H1 (cell line): ENCODE measurements around the gene ITPR1. TPM values are rescaled to one million over a fixed set of nuclear protein-coding genes. Genes with fewer than 3 reads are reported as not detected.

ENCODE experiments used
- CTCF ChIA-PET: fragments of 300-600 bp; sonication (Branson Sonifier 250); formaldehyde crosslinking; loops from one replicate; lab custom pipeline; 2021; ENCODE audit not compliant: partially characterized antibody; lab: Charles Lee
- POLR2A ChIA-PET: fragments of 300-600 bp; sonication (Branson Sonifier 250); formaldehyde crosslinking; loops from one replicate; lab custom pipeline; 2021; ENCODE audit warnings: inconsistent platforms; ENCODE audit not compliant: partially characterized antibody; lab: Charles Lee
- DNase-seq, 2 experiments: peaks; one replicate each; pipeline versions ENCODE4 v3.0.0 to v3.0.0-alpha.2; 2010 to 2022; ENCODE audit warnings: low spot score in 2 of 2, low read depth in 1 of 2, mixed read lengths in 1 of 2
- FAIRE-seq: peaks from 2 replicates; lab custom pipeline; 2011; peaks lifted over from hg19 to GRCh38; lab: Jason Lieb, UNC
- H2AFZ ChIP-seq: 2 replicates; pipeline ENCODE4 v1.8.1; 2012; ENCODE audit warnings: low read length, inconsistent platforms
- H2AK5ac ChIP-seq: 2 replicates; pipeline ENCODE4 v1.6.1; 2013; ENCODE audit warnings: low read depth, low read length
- H2BK120ac ChIP-seq: replicated peaks from 2 replicates; pipeline ENCODE3; 2013; ENCODE audit warnings: low read depth, low read length, inconsistent platforms
- H2BK12ac ChIP-seq: 2 replicates; pipeline ENCODE4 v1.6.1; 2013; ENCODE audit warnings: low read depth, low read length
- H2BK15ac ChIP-seq: 2 replicates; pipeline ENCODE4 v1.6.1; 2013; ENCODE audit warnings: low read length
- H2BK20ac ChIP-seq: 2 replicates; pipeline ENCODE4 v1.6.1; 2013; ENCODE audit warnings: low read length
- H2BK5ac ChIP-seq: 2 replicates; pipeline ENCODE4 v1.6.1; 2013; ENCODE audit warnings: low read depth, low read length
- H3K14ac ChIP-seq: 2 replicates; pipeline ENCODE4 v1.6.1; 2013; ENCODE audit warnings: inconsistent platforms; ENCODE audit not compliant: insufficient read length
- H3K18ac ChIP-seq: 2 replicates; pipeline ENCODE4 v1.6.1; 2013; ENCODE audit warnings: low read length; ENCODE audit errors: extremely low read depth
- H3K23ac ChIP-seq: 2 replicates; pipeline ENCODE4 v1.6.1; 2013; ENCODE audit warnings: inconsistent platforms; ENCODE audit not compliant: insufficient read length
- H3K23me2 ChIP-seq: 2 replicates; pipeline ENCODE4 v1.6.1; 2013; ENCODE audit warnings: low read depth, low read length
- H3K27ac ChIP-seq: 2 replicates; pipeline ENCODE4 v1.6.1; 2011; ENCODE audit warnings: low read depth, low read length, inconsistent platforms
- H3K27me3 ChIP-seq, 4 experiments: replicated peaks in 1 of 4; 1 replicate in 1 of 4; 2 replicates in 3 of 4; pipeline versions ENCODE4 v1.6.1 to v1.8.1; 2011 to 2013; ENCODE audit warnings: low read length in 3 of 4, mild to moderate bottlenecking in 3 of 4, inconsistent platforms in 2 of 4, mixed read lengths in 2 of 4, moderate library complexity in 1 of 4; ENCODE audit not compliant: control insufficient read depth in 3 of 4, insufficient read depth in 3 of 4; ENCODE audit errors: extremely low read depth in 1 of 4
- H3K36me3 ChIP-seq, 4 experiments: 2 replicates each; pipeline versions ENCODE4 v1.6.1 to v1.8.1; 2011 to 2013; ENCODE audit warnings: mild to moderate bottlenecking in 4 of 4, low read length in 3 of 4, moderate library complexity in 2 of 4, control low read depth in 1 of 4, inconsistent platforms in 1 of 4; ENCODE audit not compliant: insufficient read depth in 4 of 4, control insufficient read depth in 2 of 4
- H3K4ac ChIP-seq: replicated peaks from 2 replicates; pipeline ENCODE3; 2013; ENCODE audit warnings: low read length, low read depth, mixed read lengths, inconsistent platforms; ENCODE audit not compliant: insufficient read length
- H3K4me1 ChIP-seq, 4 experiments: replicated peaks in 1 of 4; 1 replicate in 1 of 4; 2 replicates in 3 of 4; pipeline versions ENCODE4 v1.6.1 to v1.8.1; 2011 to 2013; ENCODE audit warnings: low read length in 3 of 4, inconsistent platforms in 2 of 4, mixed read lengths in 1 of 4; ENCODE audit not compliant: insufficient read depth in 4 of 4, control insufficient read depth in 3 of 4
- H3K4me2 ChIP-seq, 2 experiments: 2 replicates each; pipeline versions ENCODE4 v1.6.1 to v1.8.1; 2011 to 2013; ENCODE audit warnings: low read depth in 2 of 2, low read length in 2 of 2, control low read depth in 1 of 2, inconsistent platforms in 1 of 2, mild to moderate bottlenecking in 1 of 2; ENCODE audit not compliant: insufficient read depth in 1 of 2
- H3K4me3 ChIP-seq, 4 experiments: fragments of 200-600, 300-600 bp in 1 of 4; sonication (generic), shearing (Covaris generic), sonication (Bioruptor Twin) in 1 of 4; 2 replicates each; pipeline versions ENCODE4 v1.5.1 to v1.8.1; 2011 to 2016; ENCODE audit warnings: low read length in 4 of 4, low read depth in 3 of 4, control low read depth in 2 of 4, inconsistent platforms in 2 of 4, mild to moderate bottlenecking in 2 of 4, mixed read lengths in 1 of 4, moderate library complexity in 1 of 4; ENCODE audit not compliant: insufficient read depth in 2 of 4; ENCODE audit errors: extremely low read depth in 1 of 4
- H3K56ac ChIP-seq: replicated peaks from 2 replicates; pipeline ENCODE3; 2013; ENCODE audit warnings: low read depth, mild to moderate bottlenecking, mixed read lengths, low read length, inconsistent platforms; ENCODE audit not compliant: insufficient read length
- H3K79me1 ChIP-seq: 2 replicates; pipeline ENCODE4 v1.6.1; 2013; ENCODE audit warnings: low read depth, low read length, control low read depth
- H3K79me2 ChIP-seq, 2 experiments: 2 replicates each; pipeline versions ENCODE4 v1.6.1 to v1.8.1; 2012 to 2013; ENCODE audit warnings: low read length in 2 of 2, mild to moderate bottlenecking in 2 of 2, inconsistent platforms in 1 of 2; ENCODE audit not compliant: insufficient read depth in 2 of 2, control insufficient read depth in 1 of 2
- H3K9ac ChIP-seq, 4 experiments: replicated peaks in 1 of 4; 1 replicate in 1 of 4; 2 replicates in 3 of 4; pipeline versions ENCODE4 v1.6.1 to v1.8.1; 2011 to 2013; ENCODE audit warnings: low read depth in 3 of 4, low read length in 3 of 4, control low read depth in 2 of 4, mild to moderate bottlenecking in 2 of 4, moderate library complexity in 2 of 4, inconsistent platforms in 1 of 4; ENCODE audit errors: extremely low read depth in 1 of 4
- H3K9me3 ChIP-seq, 2 experiments: 2 replicates each; pipeline versions ENCODE4 v1.6.1 to v1.8.1; 2012 to 2013; ENCODE audit warnings: mild to moderate bottlenecking in 2 of 2, moderate library complexity in 2 of 2, control low read depth in 1 of 2, inconsistent platforms in 1 of 2, low read depth in 1 of 2, low read length in 1 of 2, mixed read lengths in 1 of 2; ENCODE audit not compliant: insufficient read depth in 2 of 2
- H4K20me1 ChIP-seq, 2 experiments: replicated peaks in 1 of 2; 2 replicates each; pipeline versions ENCODE3 to v1.8.1; 2011 to 2013; ENCODE audit warnings: inconsistent platforms in 2 of 2, low read length in 2 of 2, mild to moderate bottlenecking in 1 of 2; ENCODE audit not compliant: insufficient read depth in 2 of 2, control insufficient read depth in 1 of 2
- H4K5ac ChIP-seq: 2 replicates; pipeline ENCODE4 v1.6.1; 2013; ENCODE audit warnings: low read length, low read depth, mixed read lengths, inconsistent platforms; ENCODE audit not compliant: insufficient read length
- H4K8ac ChIP-seq: 2 replicates; pipeline ENCODE4 v1.8.0; 2013; ENCODE audit warnings: mild to moderate bottlenecking, moderate library complexity, low read length, inconsistent platforms; ENCODE audit not compliant: insufficient read depth; ENCODE audit errors: extremely low read depth
- H4K91ac ChIP-seq: replicated peaks from 2 replicates; pipeline ENCODE3; 2013; ENCODE audit warnings: low read length, mixed read lengths, inconsistent platforms; ENCODE audit not compliant: insufficient read length
- CREB1 ChIP-seq: IDR thresholded peaks from 2 replicates; pipeline ENCODE4 v1.6.1; 2012; ENCODE audit warnings: inconsistent platforms
- MAFK ChIP-seq: IDR thresholded peaks from 2 replicates; pipeline ENCODE4 v1.6.1; 2012; ENCODE audit warnings: low read depth, mild to moderate bottlenecking, improper control_type of control experiment, low read length
- RBBP5 ChIP-seq: IDR thresholded peaks from 2 replicates; pipeline ENCODE4 v1.7.1; 2012; ENCODE audit warnings: low read depth, mild to moderate bottlenecking, inconsistent platforms, low read length, moderate library complexity, borderline replicate concordance
- SIX5 ChIP-seq: IDR thresholded peaks from 2 replicates; pipeline ENCODE4 v1.6.1; 2011; ENCODE audit warnings: mild to moderate bottlenecking, low read depth, low read length
- TBP ChIP-seq: IDR thresholded peaks from 2 replicates; pipeline ENCODE4 v1.6.1; 2011; ENCODE audit warnings: low read depth, low read length, improper control_type of control experiment
- WGBS, 2 experiments: shearing (Covaris generic) in 1 of 2; methylation state at CpG; one replicate each; pipeline versions ENCODE4 v1.1.6 to v1.1.7; 2013 to 2015; ENCODE audit warnings: low lambda C conversion rate in 2 of 2, mixed read lengths in 2 of 2, inconsistent platforms in 1 of 2, low coverage in 1 of 2, missing lambda C conversion rate in 1 of 2; ENCODE audit not compliant: insufficient replicate concordance in 2 of 2, insufficient coverage in 1 of 2, insufficient read length in 1 of 2; ENCODE audit errors: extremely low coverage in 1 of 2, missing lambda C conversion rate in 1 of 2; 5-methylcytosine and 5-hydroxymethylcytosine counted together
- polyA plus RNA-seq, 7 experiments: library from polyadenylated mRNA; depleted of rRNA in 3 of 7; stranded (reverse) in 5 of 7; unstranded in 2 of 7; fragments of >200 nt in 5 of 7; fragments of 200-250 nt in 2 of 7; gene quantifications; 1 replicate in 5 of 7; 2 replicates in 1 of 7; 4 replicates in 1 of 7; pipeline versions ENCODE4 v1.2.1 to v1.2.3, GENCODE V29; 2011 to 2013; ENCODE audit warnings: missing spikeins in 2 of 7, mixed read lengths in 2 of 7
- total RNA-seq: library from RNA; stranded (reverse); fragmentation: NEBNext Ultra II Directional; extraction: Animal tissue kit (Norgen Biotek cat#: 25700); gene quantifications from 2 replicates; pipeline ENCODE4 v1.2.1, GENCODE V29; 2021
- TF ChIP-seq, protein P1 (sequence below): IDR thresholded peaks from 2 replicates; pipeline ENCODE4 v1.6.1; 2011; ENCODE audit warnings: low read length, improper control_type of control experiment
- TF ChIP-seq, protein P2 (sequence below): IDR thresholded peaks from 2 replicates; pipeline ENCODE4 v1.6.1; 2011; ENCODE audit warnings: low read depth, mild to moderate bottlenecking, low read length; ENCODE audit not compliant: insufficient read depth

The ITPR1 gene
- total and polyA plus RNA-seq, 2 of the 8 experiments (the other 6 are each of a cell fraction or from before 2014, with no cell fraction given): 2.5 to 16.3 TPM

DNA sequence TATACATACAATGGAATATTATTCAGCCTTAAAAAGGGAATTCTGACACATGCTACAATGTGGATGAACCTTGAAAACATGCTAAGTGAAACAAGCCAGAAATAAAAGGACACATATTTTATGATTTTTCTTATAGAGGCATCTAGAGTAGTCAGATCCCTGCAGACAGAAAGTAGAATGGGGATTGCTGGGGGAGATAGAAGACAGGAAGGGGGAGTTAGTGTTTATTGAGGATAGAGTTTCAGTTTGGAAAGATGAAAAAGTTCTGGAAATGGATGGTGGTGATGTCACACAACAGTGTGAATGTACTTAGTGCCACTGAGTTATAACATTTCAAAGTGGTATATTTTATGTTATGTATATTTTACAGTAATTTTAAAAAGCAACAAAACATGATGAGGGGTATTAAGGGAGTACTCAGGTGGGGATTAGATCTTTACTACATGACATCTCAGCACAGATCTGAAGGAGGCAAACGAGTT is 4.7 kb downstream of the ITPR1 start:
- Histone ChIP-seq H2BK12ac (no peak overlapping the region), H2AFZ (no peak overlapping the region), H2BK15ac (no peak overlapping the region), H2BK20ac (no peak overlapping the region), H4K8ac (no peak overlapping the region), H3K79me1 (no peaks in the 10 kb centered on the region), H3K27ac (no peak overlapping the region), H3K27me3 (peaks cover 0 to 11% (median 3%) of the 10 kb centered on the region in 4 experiments; a peak in 4 of 7 replicates), H3K9me3 (no peaks in the 10 kb centered on the region), H2AK5ac (no peak overlapping the region), H3K56ac (no peak overlapping the region), H3K14ac (no peak overlapping the region), H3K23ac (no peak overlapping the region), H4K5ac (no peak overlapping the region), H3K4me1 (no peaks in the 10 kb centered on the region; a peak in 1 of 7 replicates), H3K4ac (no peak overlapping the region), H4K20me1 (peaks cover 0 to 1% of the 10 kb centered on the region in 2 experiments), H3K4me2 (no peak overlapping the region), H3K23me2 (no peaks in the 10 kb centered on the region; the same call in 1 of the 2 replicates), H3K18ac (no peak overlapping the region), H2BK5ac (no peak overlapping the region), H3K36me3 (no peaks in the 10 kb centered on the region), H2BK120ac (no peak overlapping the region), H3K4me3 (no peak overlapping the region), H3K79me2 (no peaks in the 10 kb centered on the region), H4K91ac (no peak overlapping the region), H3K9ac (no peak overlapping the region)
- CTCF ChIA-PET: no interaction called here
- POLR2A ChIA-PET: no interaction called here
- FAIRE-seq: no peak
- no peak for DNase-seq
- 77% methylated on average over 1 of the region's 1 CpG; no CpG with 5 or more reads in 1 of the 2 experiments for WGBS, 2 experiments
- TF ChIP-seq RBBP5 (no peak), SIX5 (no peak), TBP (no peak), MAFK (no peak), CREB1 (no peak)
- TF ChIP-seq, protein P1, sequence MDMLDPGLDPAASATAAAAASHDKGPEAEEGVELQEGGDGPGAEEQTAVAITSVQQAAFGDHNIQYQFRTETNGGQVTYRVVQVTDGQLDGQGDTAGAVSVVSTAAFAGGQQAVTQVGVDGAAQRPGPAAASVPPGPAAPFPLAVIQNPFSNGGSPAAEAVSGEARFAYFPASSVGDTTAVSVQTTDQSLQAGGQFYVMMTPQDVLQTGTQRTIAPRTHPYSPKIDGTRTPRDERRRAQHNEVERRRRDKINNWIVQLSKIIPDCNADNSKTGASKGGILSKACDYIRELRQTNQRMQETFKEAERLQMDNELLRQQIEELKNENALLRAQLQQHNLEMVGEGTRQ: no peak
- TF ChIP-seq, protein P2, sequence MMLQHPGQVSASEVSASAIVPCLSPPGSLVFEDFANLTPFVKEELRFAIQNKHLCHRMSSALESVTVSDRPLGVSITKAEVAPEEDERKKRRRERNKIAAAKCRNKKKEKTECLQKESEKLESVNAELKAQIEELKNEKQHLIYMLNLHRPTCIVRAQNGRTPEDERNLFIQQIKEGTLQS: no peak
